A549 (cell line): ENCODE measurements around the gene UNC45A.

Experiments
- GATA3 ChIP-seq: IDR thresholded peaks from 2 replicates; pipeline ENCODE4 v1.6.1; 2012; ENCODE audit warnings: borderline replicate concordance
- HDAC2 ChIP-seq: fragments of 200-600 bp; sonication (generic); IDR thresholded peaks from 2 replicates; pipeline ENCODE4 v1.6.1; 2016
- NFE2L2 ChIP-seq: fragments of 150-350 bp; conservative IDR thresholded peaks from 2 replicates; pipeline ENCODE4 v1.6.1; 2014; ENCODE audit warnings: low read length
- PHF8 ChIP-seq: fragments of 200-600 bp; sonication (generic); IDR thresholded peaks from 2 replicates; pipeline ENCODE4 v1.6.1; 2016; ENCODE audit warnings: low read depth, mild to moderate bottlenecking, antibody characterized with exemption, moderate library complexity, borderline replicate concordance
- REST ChIP-seq: fragments of 200-600 bp; sonication (generic); IDR thresholded peaks from 2 replicates; pipeline ENCODE4 v1.6.1; 2016; ENCODE audit warnings: antibody characterized with exemption, mild to moderate bottlenecking, moderate library complexity
- RNF2 ChIP-seq: fragments of 200-600 bp; sonication (generic); IDR thresholded peaks from 2 replicates; pipeline ENCODE4 v1.6.1; 2016; ENCODE audit warnings: low read depth, mild to moderate bottlenecking, antibody characterized with exemption, moderate library complexity, borderline replicate concordance
- TF ChIP-seq, protein P1 (sequence below): fragments of >200 bp; sonication (Bioruptor Twin); formaldehyde crosslinking; IDR thresholded peaks from 3 replicates; pipeline ENCODE4 v1.5.1; 2016
- TF ChIP-seq, protein P2 (sequence below): IDR thresholded peaks from 2 replicates; pipeline ENCODE4 v1.6.1; 2012

DNA sequence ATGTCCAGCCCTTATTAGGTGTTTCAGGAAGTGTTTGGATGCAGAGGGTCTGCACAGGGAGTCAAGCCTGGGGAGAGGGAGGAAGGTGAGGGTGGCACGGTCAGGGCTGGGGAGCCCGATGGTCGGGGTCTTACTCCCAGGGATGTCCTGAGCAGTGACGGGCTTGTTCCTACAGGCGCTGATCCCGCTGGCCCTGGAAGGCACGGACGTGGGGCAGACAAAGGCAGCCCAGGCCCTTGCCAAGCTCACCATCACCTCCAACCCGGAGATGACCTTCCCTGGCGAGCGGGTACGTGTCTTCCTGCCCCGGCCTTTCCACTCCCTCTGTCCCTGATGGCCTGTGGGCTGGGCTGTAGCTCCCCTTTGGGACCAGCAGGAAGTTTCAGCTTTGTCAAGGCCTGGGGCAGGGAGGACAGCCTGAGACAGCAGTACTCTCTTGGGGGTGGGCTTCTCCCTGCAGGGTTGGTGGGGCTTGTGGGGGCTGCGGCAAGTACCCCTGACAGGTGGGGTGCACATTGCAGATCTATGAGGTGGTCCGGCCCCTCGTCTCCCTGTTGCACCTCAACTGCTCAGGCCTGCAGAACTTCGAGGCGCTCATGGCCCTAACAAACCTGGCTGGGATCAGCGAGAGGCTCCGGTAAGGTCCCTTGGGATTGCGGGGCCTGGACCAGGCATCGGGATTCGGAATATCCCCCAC is 15.0 kb downstream of the UNC45A start:
- TF ChIP-seq NFE2L2: no peak
- TF ChIP-seq, protein P1, sequence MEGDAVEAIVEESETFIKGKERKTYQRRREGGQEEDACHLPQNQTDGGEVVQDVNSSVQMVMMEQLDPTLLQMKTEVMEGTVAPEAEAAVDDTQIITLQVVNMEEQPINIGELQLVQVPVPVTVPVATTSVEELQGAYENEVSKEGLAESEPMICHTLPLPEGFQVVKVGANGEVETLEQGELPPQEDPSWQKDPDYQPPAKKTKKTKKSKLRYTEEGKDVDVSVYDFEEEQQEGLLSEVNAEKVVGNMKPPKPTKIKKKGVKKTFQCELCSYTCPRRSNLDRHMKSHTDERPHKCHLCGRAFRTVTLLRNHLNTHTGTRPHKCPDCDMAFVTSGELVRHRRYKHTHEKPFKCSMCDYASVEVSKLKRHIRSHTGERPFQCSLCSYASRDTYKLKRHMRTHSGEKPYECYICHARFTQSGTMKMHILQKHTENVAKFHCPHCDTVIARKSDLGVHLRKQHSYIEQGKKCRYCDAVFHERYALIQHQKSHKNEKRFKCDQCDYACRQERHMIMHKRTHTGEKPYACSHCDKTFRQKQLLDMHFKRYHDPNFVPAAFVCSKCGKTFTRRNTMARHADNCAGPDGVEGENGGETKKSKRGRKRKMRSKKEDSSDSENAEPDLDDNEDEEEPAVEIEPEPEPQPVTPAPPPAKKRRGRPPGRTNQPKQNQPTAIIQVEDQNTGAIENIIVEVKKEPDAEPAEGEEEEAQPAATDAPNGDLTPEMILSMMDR: no peak
- no peak for TF ChIP-seq RNF2
- TF ChIP-seq REST: no peak
- no peak for TF ChIP-seq GATA3
- TF ChIP-seq HDAC2: no peak
- TF ChIP-seq, protein P2, sequence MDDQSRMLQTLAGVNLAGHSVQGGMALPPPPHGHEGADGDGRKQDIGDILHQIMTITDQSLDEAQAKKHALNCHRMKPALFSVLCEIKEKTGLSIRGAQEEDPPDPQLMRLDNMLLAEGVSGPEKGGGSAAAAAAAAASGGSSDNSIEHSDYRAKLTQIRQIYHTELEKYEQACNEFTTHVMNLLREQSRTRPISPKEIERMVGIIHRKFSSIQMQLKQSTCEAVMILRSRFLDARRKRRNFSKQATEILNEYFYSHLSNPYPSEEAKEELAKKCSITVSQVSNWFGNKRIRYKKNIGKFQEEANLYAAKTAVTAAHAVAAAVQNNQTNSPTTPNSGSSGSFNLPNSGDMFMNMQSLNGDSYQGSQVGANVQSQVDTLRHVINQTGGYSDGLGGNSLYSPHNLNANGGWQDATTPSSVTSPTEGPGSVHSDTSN: no peak
- TF ChIP-seq PHF8: no peak
